OCI-LY7 (cell line): ENCODE measurements around the gene SP140L. TPM values are rescaled to one million over a fixed set of nuclear protein-coding genes. Genes with fewer than 3 reads are reported as not detected.
"Not testable (repeated sequence)": the region's sequence is repeated elsewhere in the genome, so short reads cannot be mapped to it uniquely, and the experiment has no call there.

ENCODE experiments used
- BruUV-seq: library from RNA; stranded (reverse); fragments of 400-500 nt; replicated peaks from 2 replicates; lab custom pipeline; 2021; lab: Mats Ljungman, UMichigan
- CTCF ChIA-PET: fragments of 300-600 bp; sonication (Branson Sonifier 250); formaldehyde crosslinking; loops from one replicate; lab custom pipeline; 2022; ENCODE audit warnings: antibody characterized with exemption; ENCODE audit not compliant: unreplicated experiment; lab: Charles Lee
- POLR2A ChIA-PET: fragments of 300-600 bp; sonication (Branson Sonifier 250); formaldehyde crosslinking; loops from one replicate; lab custom pipeline; 2022; ENCODE audit warnings: antibody characterized with exemption; lab: Charles Lee
- DNase-seq: peaks from one replicate; pipeline ENCODE4 v3.0.0-alpha.2; 2015; ENCODE audit warnings: low spot score
- H2AFZ ChIP-seq: fragments of 200-600 bp; sonication (generic), shearing (Covaris generic); 2 replicates; pipeline ENCODE4 v1.6.1; 2014; ENCODE audit warnings: mild to moderate bottlenecking, antibody characterized with exemption, low read length, moderate library complexity
- H3K27ac ChIP-seq: fragments of 200-600 bp; sonication (generic); 2 replicates; pipeline ENCODE4 v1.5.1; 2014; ENCODE audit warnings: mixed run types, low read depth, mild to moderate bottlenecking, moderate library complexity, low read length, inconsistent platforms; ENCODE audit not compliant: poor library complexity, severe bottlenecking
- H3K36me3 ChIP-seq: fragments of 200-600 bp; sonication (generic); 2 replicates; pipeline ENCODE4 v1.6.1; 2014; ENCODE audit warnings: mild to moderate bottlenecking, antibody characterized with exemption, low read length, moderate library complexity, mixed read lengths; ENCODE audit not compliant: insufficient read depth
- H3K4me1 ChIP-seq: fragments of 200-600 bp; sonication (generic); 2 replicates; pipeline ENCODE4 v1.5.1; 2014; ENCODE audit warnings: mild to moderate bottlenecking, low read length; ENCODE audit not compliant: insufficient read depth, poor library complexity, severe bottlenecking
- H3K4me2 ChIP-seq: fragments of 200-600 bp; sonication (generic); 2 replicates; pipeline ENCODE4 v1.6.1; 2014; ENCODE audit warnings: mild to moderate bottlenecking, low read length
- H3K4me3 ChIP-seq: fragments of 200-600 bp; sonication (generic); 2 replicates; pipeline ENCODE4 v1.5.1; 2014; ENCODE audit warnings: mild to moderate bottlenecking, low read depth, low read length; ENCODE audit not compliant: poor library complexity, severe bottlenecking
- H3K79me2 ChIP-seq: fragments of 200-600 bp; sonication (generic); 2 replicates; pipeline ENCODE4 v1.6.1; 2016; ENCODE audit warnings: low read depth, mild to moderate bottlenecking, low read length, moderate library complexity, mixed read lengths; ENCODE audit not compliant: insufficient read depth
- H3K9me2 ChIP-seq: fragments of 200-600 bp; sonication (generic); 2 replicates; pipeline ENCODE4 v1.6.1; 2016; ENCODE audit warnings: mild to moderate bottlenecking, low read length, mixed read lengths; ENCODE audit not compliant: insufficient read depth
- H3K9me3 ChIP-seq: fragments of 200-600 bp; sonication (generic); 2 replicates; pipeline ENCODE4 v1.6.1; 2014; ENCODE audit warnings: mild to moderate bottlenecking, mixed run types, low read length, mixed read lengths
- H4K20me1 ChIP-seq: fragments of 200-600 bp; sonication (generic); 2 replicates; pipeline ENCODE4 v1.6.1; 2014; ENCODE audit warnings: mild to moderate bottlenecking, antibody characterized with exemption, low read length, moderate library complexity, mixed read lengths; ENCODE audit not compliant: insufficient read depth
- CTCF ChIP-seq: fragments of 200-600 bp; sonication (generic); conservative IDR thresholded peaks from 2 replicates; pipeline ENCODE4 v1.5.1; 2014; ENCODE audit warnings: mild to moderate bottlenecking, antibody characterized with exemption, low read length, moderate library complexity, mixed read lengths
- EZH2phosphoT487 ChIP-seq: fragments of 200-600 bp; sonication (generic); IDR thresholded peaks from 2 replicates; pipeline ENCODE4 v1.6.1; 2018; ENCODE audit warnings: low read depth, borderline replicate concordance, mild to moderate bottlenecking, mixed run types, antibody characterized with exemption, low read length, moderate library complexity, mixed read lengths
- intact Hi-C: fragments of 100-400 bp; cut with micrococcal nuclease; formaldehyde crosslinking; loops from one replicate; pipeline ENCODE4 v1.10.0; 2022; ENCODE audit not compliant: unreplicated experiment
- total RNA-seq, 2 experiments: library from RNA; depleted of rRNA in 1 of 2; stranded (reverse); fragments of >200 nt in 1 of 2; shearing (Covaris generic) in 1 of 2; gene quantifications; 2 replicates each; pipeline ENCODE4 v1.2.3, GENCODE V29; 2014 to 2022

Gene SP140L
- total RNA-seq, 2 experiments from 2014 or later = 10.4 to 19.3 TPM

GRCh38 chr2:230286048-230286447, 40.9 kb upstream of the SP140L start:
- no peaks in the 10 kb centered on the region for H3K9me2 ChIP-seq
- H3K4me2 ChIP-seq = no peak overlapping the region
- H2AFZ ChIP-seq = no peak overlapping the region
- H3K9me3 ChIP-seq = no peaks in the 10 kb centered on the region
- no TSS peak for BruUV-seq
- no peaks in the 10 kb centered on the region for H3K79me2 ChIP-seq
- no peaks in the 10 kb centered on the region for H3K36me3 ChIP-seq
- no peaks in the 10 kb centered on the region for H4K20me1 ChIP-seq
- POLR2A ChIA-PET = no interaction called here
- intact Hi-C loops = no loop called here
- TF ChIP-seq EZH2phosphoT487 (no peak), CTCF (no peak)
- no peak overlapping the region for H3K4me3 ChIP-seq
- DNase-seq = no peak
- no peak overlapping the region for H3K27ac ChIP-seq
- no peaks in the 10 kb centered on the region for H3K4me1 ChIP-seq
- CTCF ChIA-PET = no interaction called here

- H3K79me2 ChIP-seq, H2AFZ ChIP-seq, H3K36me3 ChIP-seq, CTCF ChIA-PET, H3K27ac ChIP-seq, BruUV-seq, H3K9me3 ChIP-seq, H3K4me1 ChIP-seq, intact Hi-C loops, H3K4me3 ChIP-seq, H3K9me2 ChIP-seq, H3K4me2 ChIP-seq, H4K20me1 ChIP-seq: not testable (repeated sequence)
- DNase-seq = peak; percentile 23
- POLR2A ChIA-PET = interaction anchor here (0.6 kb wide), 1 partner anchor 543 kb away, joined by 3 read pairs; no protein-coding TSS in a partner anchor
These were observed 37.7 kb upstream of the SP140L start for GRCh38 chr2:230289311-230289710.

GRCh38 chr2:230295192-230295591, 31.8 kb upstream of the SP140L start:
- Histone ChIP-seq H4K20me1 (no peaks in the 10 kb centered on the region), H3K4me1 (no peaks in the 10 kb centered on the region), H3K9me3 (0 out of 2 replicates have a peak, but pooled peaks cover under 1% of the 10 kb centered on the region), H3K4me3 (no peak overlapping the region), H3K27ac (no peak overlapping the region), H3K36me3 (no peaks in the 10 kb centered on the region), H3K9me2 (no peaks in the 10 kb centered on the region), H2AFZ (no peak overlapping the region), H3K4me2 (no peak overlapping the region), H3K79me2 (no peaks in the 10 kb centered on the region)
- CTCF ChIA-PET = no interaction called here
- DNase-seq = no peak
- TF ChIP-seq EZH2phosphoT487 (no peak), CTCF (no peak)
- intact Hi-C loops = no loop called here
- POLR2A ChIA-PET = no interaction called here
- BruUV-seq = no TSS peak
